ENCODE measurements around the gene HOOK2. TPM values are rescaled to one million over a fixed set of nuclear protein-coding genes. Genes with fewer than 3 reads are reported as not detected.

Gene HOOK2
- total RNA-seq, 2 donors from 2014 or later: 38.8 to 41.0 TPM

GRCh38 chr19:12783849-12784393, 8.6 kb upstream of the HOOK2 start:
- peak overlapping the region in 1 of 2 donors; percentile 79 for H3K4me3 Mint-ChIP-seq
- no peaks in the 10 kb centered on the region for H3K27me3 Mint-ChIP-seq (ENCODE audit: low read depth)
- no peaks in the 10 kb centered on the region for H3K36me3 Mint-ChIP-seq (ENCODE audit: insufficient read depth in 2 of 2)
- peaks cover 41% of the 10 kb centered on the region for H3K4me1 Mint-ChIP-seq (ENCODE audit: low read depth)
- H3K27ac Mint-ChIP-seq: peak overlapping the region; percentile 69
- peak; percentile 54 to 62 for DNase-seq
- ATAC-seq (replicated peaks in 1 of 2): peak in 1 of 2 donors; percentile 3
- no peaks in the 10 kb centered on the region for H3K9me3 Mint-ChIP-seq

- DNase-seq (peak in 1 of 2 donors; percentile 93), ATAC-seq (replicated peaks in 1 of 2) (peak; percentile 36 to 47)
- Mint-ChIP-seq H3K36me3 (ENCODE audit: insufficient read depth in 2 of 2) (no peaks in the 10 kb centered on the region), H3K27ac (peak overlapping the region; percentile 69), H3K4me1 (ENCODE audit: low read depth) (peaks cover 41% of the 10 kb centered on the region), H3K27me3 (ENCODE audit: low read depth) (no peaks in the 10 kb centered on the region), H3K9me3 (no peaks in the 10 kb centered on the region), H3K4me3 (peak overlapping the region in 1 of 2 donors; percentile 79)
Observed at GRCh38 chr19:12783291-12783848, 8.0 kb upstream of the HOOK2 start.

- H3K27ac Mint-ChIP-seq: no peak overlapping the region
- no peaks in the 10 kb centered on the region for H3K27me3 Mint-ChIP-seq (ENCODE audit: low read depth)
- H3K9me3 Mint-ChIP-seq: no peaks in the 10 kb centered on the region
- DNase-seq (peak; percentile 97), ATAC-seq (replicated peaks in 1 of 2) (peak; percentile 55 to 62)
- no peaks in the 10 kb centered on the region for H3K36me3 Mint-ChIP-seq (ENCODE audit: insufficient read depth in 2 of 2)
- H3K4me1 Mint-ChIP-seq (ENCODE audit: low read depth): peaks cover 38% of the 10 kb centered on the region
- H3K4me3 Mint-ChIP-seq: peak overlapping the region; percentile 87
Observed at GRCh38 chr19:12782424-12783290, 7.3 kb upstream of the HOOK2 start.

- Mint-ChIP-seq H3K27me3 (ENCODE audit: low read depth) (no peaks in the 10 kb centered on the region), H3K27ac (peak overlapping the region; percentile 86), H3K4me1 (ENCODE audit: low read depth) (peaks cover 42% of the 10 kb centered on the region), H3K9me3 (no peaks in the 10 kb centered on the region), H3K4me3 (peak overlapping the region; percentile 87), H3K36me3 (ENCODE audit: insufficient read depth in 2 of 2) (no peaks in the 10 kb centered on the region)
- DNase-seq (no peak), ATAC-seq (replicated peaks in 1 of 2) (no peak)
Observed at GRCh38 chr19:12782174-12782423, 6.7 kb upstream of the HOOK2 start.

GRCh38 chr19:12779162-12779993, 4.0 kb upstream of the HOOK2 start:
- ATAC-seq (replicated peaks in 1 of 2): no peak
- peak; percentile 35 to 48 for DNase-seq
- Mint-ChIP-seq H3K27me3 (ENCODE audit: low read depth) (no peaks in the 10 kb centered on the region), H3K36me3 (ENCODE audit: insufficient read depth in 2 of 2) (no peaks in the 10 kb centered on the region), H3K4me1 (ENCODE audit: low read depth) (peaks cover 50% of the 10 kb centered on the region), H3K9me3 (no peaks in the 10 kb centered on the region), H3K27ac (peak overlapping the region; percentile 75), H3K4me3 (peak overlapping the region; percentile 97 to 99)

GRCh38 chr19:12778905-12779161, 3.5 kb upstream of the HOOK2 start:
- no peaks in the 10 kb centered on the region for H3K27me3 Mint-ChIP-seq (ENCODE audit: low read depth)
- peak overlapping the region; percentile 86 for H3K27ac Mint-ChIP-seq
- DNase-seq (no peak), ATAC-seq (replicated peaks in 1 of 2) (no peak)
- peaks cover 56% of the 10 kb centered on the region for H3K4me1 Mint-ChIP-seq (ENCODE audit: low read depth)
- H3K4me3 Mint-ChIP-seq: peak overlapping the region; percentile 97 to 99
- H3K9me3 Mint-ChIP-seq: no peaks in the 10 kb centered on the region
- no peaks in the 10 kb centered on the region for H3K36me3 Mint-ChIP-seq (ENCODE audit: insufficient read depth in 2 of 2)

GRCh38 chr19:12778017-12778904, 2.9 kb upstream of the HOOK2 start:
- DNase-seq (peak; percentile 57 to 60), ATAC-seq (replicated peaks in 1 of 2) (peak; percentile 1 to 2)
- H3K36me3 Mint-ChIP-seq (ENCODE audit: insufficient read depth in 2 of 2): no peaks in the 10 kb centered on the region
- no peaks in the 10 kb centered on the region for H3K27me3 Mint-ChIP-seq (ENCODE audit: low read depth)
- H3K4me1 Mint-ChIP-seq (ENCODE audit: low read depth): peaks cover 61% of the 10 kb centered on the region
- H3K27ac Mint-ChIP-seq: peak overlapping the region; percentile 86
- peak overlapping the region; percentile 97 to 99 for H3K4me3 Mint-ChIP-seq
- H3K9me3 Mint-ChIP-seq: no peaks in the 10 kb centered on the region

GRCh38 chr19:12777217-12778016, 2.1 kb upstream of the HOOK2 start:
- H3K4me3 Mint-ChIP-seq: peak overlapping the region; percentile 97 to 99
- H3K36me3 Mint-ChIP-seq (ENCODE audit: insufficient read depth in 2 of 2): peaks cover 0 to 2% of the 10 kb centered on the region in 2 donors
- no peaks in the 10 kb centered on the region for H3K9me3 Mint-ChIP-seq
- H3K27me3 Mint-ChIP-seq (ENCODE audit: low read depth): no peaks in the 10 kb centered on the region
- peak overlapping the region; percentile 57 for H3K27ac Mint-ChIP-seq
- peaks cover 61% of the 10 kb centered on the region for H3K4me1 Mint-ChIP-seq (ENCODE audit: low read depth)
- DNase-seq (peak; percentile 87 to 93), ATAC-seq (replicated peaks in 1 of 2) (peak; percentile 38 to 43)

GRCh38 chr19:12773571-12773970, 1.8 kb downstream of the HOOK2 start:
- Mint-ChIP-seq H3K4me3 (peak overlapping the region; percentile 1 to 2), H3K4me1 (ENCODE audit: low read depth) (peaks cover 43% of the 10 kb centered on the region), H3K27me3 (ENCODE audit: low read depth) (no peaks in the 10 kb centered on the region), H3K9me3 (no peaks in the 10 kb centered on the region), H3K36me3 (ENCODE audit: insufficient read depth in 2 of 2) (peaks cover 0 to 2% of the 10 kb centered on the region in 2 donors), H3K27ac (no peak overlapping the region)
- ATAC-seq (replicated peaks in 1 of 2) (no peak), DNase-seq (peak in 1 of 2 donors; percentile 17)

GRCh38 chr19:12772323-12772722, 3.0 kb downstream of the HOOK2 start:
- no peaks in the 10 kb centered on the region for H3K9me3 Mint-ChIP-seq
- H3K4me3 Mint-ChIP-seq: no peak overlapping the region
- ATAC-seq (replicated peaks in 1 of 2): no peak
- peaks cover 0 to 2% of the 10 kb centered on the region in 2 donors for H3K36me3 Mint-ChIP-seq (ENCODE audit: insufficient read depth in 2 of 2)
- no peaks in the 10 kb centered on the region for H3K27me3 Mint-ChIP-seq (ENCODE audit: low read depth)
- DNase-seq: no peak
- H3K4me1 Mint-ChIP-seq (ENCODE audit: low read depth): peaks cover 36% of the 10 kb centered on the region
- no peak overlapping the region for H3K27ac Mint-ChIP-seq

GRCh38 chr19:12770922-12771321, 4.4 kb downstream of the HOOK2 start:
- no peaks in the 10 kb centered on the region for H3K27me3 Mint-ChIP-seq (ENCODE audit: low read depth)
- no peak for ATAC-seq (replicated peaks in 1 of 2)
- H3K36me3 Mint-ChIP-seq (ENCODE audit: insufficient read depth in 2 of 2): peaks cover 0 to 2% of the 10 kb centered on the region in 2 donors
- DNase-seq: no peak
- no peak overlapping the region for H3K4me3 Mint-ChIP-seq
- no peaks in the 10 kb centered on the region for H3K9me3 Mint-ChIP-seq
- no peak overlapping the region for H3K27ac Mint-ChIP-seq
- peaks cover 31% of the 10 kb centered on the region for H3K4me1 Mint-ChIP-seq (ENCODE audit: low read depth)

GRCh38 chr19:12769689-12770088, 5.7 kb downstream of the HOOK2 start:
- Mint-ChIP-seq H3K36me3 (ENCODE audit: insufficient read depth in 2 of 2) (peaks cover 0 to 2% of the 10 kb centered on the region in 2 donors), H3K27ac (no peak overlapping the region)
- peak; percentile 82 for ATAC-seq (replicated peaks in 1 of 2)

More at GRCh38 chr19:12769689-12770088, 5.7 kb downstream of the HOOK2 start:
- peaks cover 31% of the 10 kb centered on the region for H3K4me1 Mint-ChIP-seq (ENCODE audit: low read depth)
- no peaks in the 10 kb centered on the region for H3K9me3 Mint-ChIP-seq
- DNase-seq: peak; percentile 62 to 66
- H3K4me3 Mint-ChIP-seq: peak overlapping the region; percentile 47 to 56
- no peaks in the 10 kb centered on the region for H3K27me3 Mint-ChIP-seq (ENCODE audit: low read depth)
